HG02763 (cell line): ENCODE measurements around the gene INPP5A.
"Not testable (repeated sequence)": the region's sequence is repeated elsewhere in the genome, so short reads cannot be mapped to it uniquely, and the experiment has no call there.

ENCODE experiments used
- ATAC-seq: cut with Tn5 transposase; IDR thresholded peaks from one replicate; pipeline ENCODE4 v1.9.1; 2021; ENCODE audit warnings: mild to moderate bottlenecking, moderate library complexity; ENCODE audit not compliant: unreplicated experiment

INPP5A gene

GRCh38 chr10:132825783-132826523 lies 288.4 kb downstream of the INPP5A start:
- not testable (repeated sequence) for ATAC-seq

GRCh38 chr10:132826524-132827422 lies 289.2 kb downstream of the INPP5A start:
- ATAC-seq, result no peak

GRCh38 chr10:132827423-132827789 lies 289.8 kb downstream of the INPP5A start:
- no peak for ATAC-seq

GRCh38 chr10:132827861-132828539 lies 290.4 kb downstream of the INPP5A start:
- no peak for ATAC-seq

GRCh38 chr10:132828681-132829080 lies 291.1 kb downstream of the INPP5A start:
- ATAC-seq, result no peak

DNA sequence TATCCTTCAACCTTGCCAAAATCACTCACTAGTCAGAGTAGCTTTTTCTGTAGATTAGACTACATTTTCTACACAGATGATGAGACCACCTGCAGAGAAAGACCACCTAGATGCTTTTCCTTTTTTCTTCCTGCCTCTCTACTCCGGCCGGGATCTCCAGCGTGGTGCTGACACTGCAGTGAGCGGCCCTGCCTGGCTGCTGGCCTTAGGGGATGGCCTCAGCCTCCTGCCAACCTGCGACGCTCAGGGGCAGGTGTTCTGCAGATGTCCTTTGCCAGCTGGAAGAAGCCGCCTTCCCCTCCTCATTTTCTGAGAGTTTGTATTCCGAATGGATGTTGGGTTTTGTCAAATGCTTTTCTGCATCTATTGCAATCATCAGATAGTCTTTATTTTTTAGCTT lies 291.8 kb downstream of the INPP5A start:
- ATAC-seq, result no peak

- no peak for ATAC-seq
Observed at GRCh38 chr10:132832186-132832969, 294.8 kb downstream of the INPP5A start.
